Activated CD4-positive, alpha-beta T cell treated with anti-CD3 and anti-CD28 coated beads, Interleukin-2, amount 50 U/mL, for 24 hours (primary cell): Measurements from ENCODE around the gene CARTPT.

Source experiments
- DNase-seq, 2 donors: peaks; one replicate each; pipeline ENCODE4 v3.0.0-alpha.2; 2020; ENCODE audit warnings: low read depth in 1 of 2, low spot score in 1 of 2

Gene CARTPT

GRCh38 chr5:71737931-71738539 is 19.0 kb downstream of the CARTPT start:
- DNase-seq, result no peak

- DNase-seq, result no peak
Measured at GRCh38 chr5:71738662-71739361, 19.7 kb downstream of the CARTPT start.

DNA sequence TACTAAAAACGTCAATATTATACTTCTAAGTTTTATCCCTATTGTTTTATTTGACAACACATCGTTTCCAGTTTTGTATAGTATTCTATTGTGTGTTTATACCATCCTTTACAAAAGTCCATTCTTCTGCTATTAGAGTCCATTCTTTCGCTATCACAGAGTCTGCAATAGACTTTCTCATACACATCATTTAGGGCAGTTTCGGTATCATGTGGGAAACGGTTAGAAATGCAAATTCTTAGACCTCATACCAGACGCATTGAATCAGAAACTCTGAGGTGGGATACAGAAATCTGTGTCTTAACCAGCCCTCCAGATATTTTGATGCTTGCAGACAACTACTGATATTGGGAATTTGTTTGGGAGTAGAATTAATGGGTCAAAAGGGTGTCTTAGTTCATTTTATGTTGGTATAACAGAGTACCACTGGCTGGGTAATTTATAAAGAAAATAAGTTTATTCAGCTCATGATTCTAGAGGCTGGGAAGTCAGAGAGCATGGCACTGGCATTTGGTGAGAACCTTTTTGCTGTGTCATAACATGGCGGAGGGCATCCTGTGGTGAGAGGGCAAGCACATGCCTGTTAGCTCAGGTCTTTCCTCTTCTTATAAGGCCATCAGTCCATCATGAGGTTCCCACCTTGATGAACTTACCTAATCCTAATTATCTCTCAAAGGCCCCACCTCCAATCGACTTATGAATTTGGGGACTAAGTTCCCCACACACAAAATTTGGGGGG is 21.1 kb downstream of the CARTPT start:
- no peak for DNase-seq

- DNase-seq, result no peak
Measured at GRCh38 chr5:71743155-71743554, 24.1 kb downstream of the CARTPT start.

- DNase-seq, result no peak
Measured at GRCh38 chr5:71744009-71744790, 25.1 kb downstream of the CARTPT start.

GRCh38 chr5:71747182-71747581 is 28.1 kb downstream of the CARTPT start:
- DNase-seq, result no peak

GRCh38 chr5:71748360-71748759 is 29.3 kb downstream of the CARTPT start:
- no peak for DNase-seq

- no peak for DNase-seq
Measured at GRCh38 chr5:71751422-71751821, 32.3 kb downstream of the CARTPT start.

GRCh38 chr5:71752441-71753190 is 33.5 kb downstream of the CARTPT start:
- DNase-seq, result no peak

GRCh38 chr5:71757590-71758543 is 38.8 kb downstream of the CARTPT start:
- peak in 1 of 2 donors; percentile 15 for DNase-seq

GRCh38 chr5:71762826-71763225 is 43.8 kb downstream of the CARTPT start:
- no peak for DNase-seq

DNA sequence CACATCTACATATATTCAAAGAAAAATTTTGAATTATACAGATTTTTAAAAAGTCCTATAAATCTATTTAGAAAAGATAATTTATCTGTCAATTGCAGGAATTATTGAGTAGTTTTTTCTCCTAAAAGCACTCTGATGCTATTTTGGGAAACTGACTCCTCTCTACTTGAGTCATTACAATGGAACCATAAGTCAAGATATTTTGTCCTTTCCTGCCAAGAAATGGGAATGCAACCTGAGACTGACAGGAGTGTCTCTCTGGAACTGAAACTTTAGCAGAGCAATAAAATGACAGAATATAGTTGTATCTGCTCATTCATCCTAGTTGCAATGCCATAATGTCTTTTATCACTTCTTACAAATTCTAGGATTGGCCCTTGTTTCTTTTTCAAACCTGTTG is 48.6 kb downstream of the CARTPT start:
- no peak for DNase-seq

- DNase-seq, result no peak
Measured at GRCh38 chr5:71769287-71769686, 50.2 kb downstream of the CARTPT start.

DNA sequence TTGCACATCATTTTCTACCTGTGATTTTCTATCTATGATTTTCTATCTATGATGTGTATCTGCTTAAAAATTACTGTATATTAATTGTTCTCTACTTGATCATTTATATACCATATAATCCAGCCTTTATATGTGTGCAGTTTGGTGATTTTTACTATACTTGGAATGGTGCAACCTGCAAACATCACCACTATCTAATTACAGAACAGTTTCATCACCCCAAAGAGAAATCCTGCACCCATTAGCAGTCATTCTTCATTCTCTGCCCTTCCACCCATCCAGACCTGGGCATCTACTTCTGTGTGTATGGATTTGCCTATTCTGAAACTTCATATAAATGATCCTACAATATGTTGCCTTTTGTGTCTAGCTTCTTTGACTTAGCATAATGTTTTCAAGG is 51.3 kb downstream of the CARTPT start:
- no peak for DNase-seq
